Left cardiac atrium (tissue), 4 donors: ENCODE measurements around the gene AHI1. TPM values are rescaled to one million over a fixed set of nuclear protein-coding genes. Genes with fewer than 3 reads are reported as not detected.

Source experiments
- ATAC-seq, 2 donors: fragments of 200-7000 bp; cut with Tn5 transposase; one replicate each; pipeline ENCODE4 v1.9.1; 2020; ENCODE audit warnings: mild to moderate bottlenecking in 2 of 2, moderate library complexity in 2 of 2
- DNase-seq: peaks from one replicate; pipeline ENCODE4 v3.0.0-alpha.2; 2020
- intact Hi-C, 2 donors: fragments of 100-400 bp; cut with DNase I; formaldehyde crosslinking; loops; one replicate each; pipeline versions ENCODE4 v1.14.1 to v1.15.1; 2022 to 2023
- long read RNA-seq: library from polyadenylated mRNA; unstranded; transcript quantifications from one replicate; pipeline ENCODE4 v2.0.0, GENCODE V29; 2021
- total RNA-seq, 2 donors: library from RNA; stranded (reverse); fragmentation: NEBNext Ultra II Directional; extraction: Animal tissue kit (Norgen Biotek cat#: 25700); gene quantifications; one replicate each; pipeline ENCODE4 v1.2.1, GENCODE V29; 2021
- donor health status: DM: no; HTN: yes; CAD: no.
- donor health status: DM: no; HTN: yes; CAD: no; lungs with severe emphysema.
- donor health status: DM: yes; HTN: yes; CAD: no.
- donor health status: Dilated cardiomyopathy.

Gene AHI1
- 10 to 100 TPM; 13.1 to 18.0 TPM for total RNA-seq
- long read RNA-seq, partial matches to known transcripts = 4 of 7 reads
- long read RNA-seq, other reads (novel, unspliced or antisense) = 3 of 7 reads

DNA sequence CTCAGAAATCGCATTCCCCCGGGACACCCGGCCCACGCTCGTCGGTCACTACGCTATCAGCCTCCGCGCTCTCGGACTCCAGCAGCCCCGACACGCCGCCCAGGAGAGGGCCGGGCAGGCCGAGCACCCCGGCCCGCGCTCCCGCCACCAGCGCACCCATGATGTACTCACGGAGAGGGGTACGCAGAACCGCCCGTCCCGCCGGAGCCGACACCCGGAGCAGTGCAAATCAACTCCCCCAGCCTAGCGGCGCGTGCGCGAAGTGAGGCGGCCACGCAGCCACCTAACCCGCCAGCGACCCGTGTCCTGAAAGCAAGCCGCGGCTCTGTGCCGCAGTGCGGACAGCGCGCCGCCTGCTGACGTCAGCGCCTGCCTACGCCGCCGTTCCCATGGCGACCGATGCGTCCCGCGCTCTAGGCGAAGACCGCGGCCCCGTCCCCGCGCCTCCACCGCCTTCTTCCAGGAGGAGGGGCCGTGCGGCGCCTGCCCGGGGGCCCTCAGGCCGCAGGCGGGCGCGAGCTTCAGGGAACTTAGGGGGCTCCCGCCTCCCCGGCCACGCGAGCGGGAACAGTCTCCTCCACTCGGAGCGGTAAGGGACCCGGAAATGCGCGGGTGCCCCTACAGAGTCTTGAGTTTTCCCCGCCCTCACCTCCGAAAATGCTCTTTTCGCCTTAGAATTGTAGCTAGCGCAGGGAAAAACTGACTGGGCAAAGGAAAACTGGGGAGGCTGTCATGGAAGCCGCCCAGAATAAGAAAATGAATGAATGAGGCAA lies at the start of gene AHI1:
AHI1 (minus strand) TSS at position 329 of the 773 bp plus-strand sequence. CDS start 5,503 bp downstream, outside the sequence.
- intact Hi-C loops = no loop called here
- ATAC-seq (peak; percentile 97 to 98), DNase-seq (peak; percentile 97)

- intact Hi-C loops = loop anchor here in 1 of 2 donors (10.0 kb wide), 1 partner anchor 388 kb away; no protein-coding TSS in a partner anchor
- ATAC-seq = peak; percentile 59 to 77
Measured at GRCh38 chr6:135546680-135547418, 49.3 kb upstream of the AHI1 start.

GRCh38 chr6:135546206-135546605 lies 48.7 kb upstream of the AHI1 start:
- intact Hi-C loops = loop anchor here in 1 of 2 donors (10.0 kb wide), 1 partner anchor 389 kb away; no protein-coding TSS in a partner anchor
- no peak for DNase-seq
- ATAC-seq = peak in 1 of 2 donors; percentile 24

More at GRCh38 chr6:135546680-135547418, 49.3 kb upstream of the AHI1 start:
- DNase-seq = peak; percentile 44

- DNase-seq (no peak), ATAC-seq (peak in 1 of 2 donors; percentile 47)
- intact Hi-C loops = loop anchor here in 1 of 2 donors (10.0 kb wide), 1 partner anchor 394 kb away; no protein-coding TSS in a partner anchor
Measured at GRCh38 chr6:135540207-135540840, 42.8 kb upstream of the AHI1 start.

- DNase-seq (no peak), ATAC-seq (no peak)
- intact Hi-C loops = loop anchor here in 1 of 2 donors (2.0 to 10.0 kb wide), 2 partner anchors 687 to 777 kb away; no protein-coding TSS in a partner anchor
Measured at GRCh38 chr6:135537741-135538301, 40.3 kb upstream of the AHI1 start.

DNA sequence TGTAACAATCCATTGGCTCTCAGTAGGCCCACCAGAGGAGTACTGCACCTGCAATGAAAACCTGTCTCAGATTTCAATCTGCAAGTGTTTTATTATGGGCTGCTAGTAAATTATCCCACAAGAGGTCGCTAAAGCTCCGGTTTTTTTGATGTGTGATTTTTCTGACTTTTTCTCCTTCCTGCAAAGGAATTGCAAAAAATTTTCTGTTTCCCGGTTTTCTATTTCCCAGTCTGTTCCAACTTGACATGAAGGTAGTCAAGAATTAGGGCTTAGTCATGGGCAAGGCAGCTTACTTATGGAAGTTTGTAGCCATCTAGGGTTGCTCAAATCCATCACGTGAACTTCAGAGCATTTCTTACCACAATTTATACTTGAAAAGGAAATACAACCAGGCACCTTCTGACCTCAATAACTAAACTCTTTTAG lies 38.5 kb upstream of the AHI1 start:
- no peak for DNase-seq
- peak in 1 of 2 donors; percentile 75 for ATAC-seq
- intact Hi-C loops = loop anchor here in 1 of 2 donors (2.0 to 10.0 kb wide), 2 partner anchors 689 to 779 kb away; no protein-coding TSS in a partner anchor

DNA sequence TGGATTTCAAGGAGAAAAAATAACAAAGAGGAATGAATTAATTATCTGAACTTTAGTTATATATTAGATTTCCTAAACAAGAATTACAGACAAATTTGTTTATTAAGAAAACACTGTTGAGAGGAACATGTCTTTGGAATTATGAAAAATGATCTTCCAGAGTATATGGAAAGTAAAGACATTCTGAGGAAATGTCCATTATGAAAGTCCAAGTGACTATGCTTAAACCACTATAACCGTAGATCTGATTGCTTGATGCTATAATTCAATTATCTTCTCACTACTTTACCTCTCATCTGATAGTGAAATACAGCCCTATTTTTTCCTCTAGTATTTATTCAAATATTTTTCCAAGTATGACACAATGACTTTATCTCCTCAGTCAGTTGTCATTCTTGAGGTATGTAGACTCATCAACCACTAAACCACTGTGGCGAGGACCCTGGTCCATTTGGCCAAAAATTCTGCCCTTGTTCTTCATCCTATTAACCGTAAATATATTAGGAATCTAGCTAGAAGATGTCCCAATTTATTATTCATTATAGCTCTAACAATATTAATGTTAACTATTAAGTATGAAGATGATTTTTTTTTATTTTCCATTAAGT lies 37.3 kb upstream of the AHI1 start:
- DNase-seq (no peak), ATAC-seq (no peak)
- intact Hi-C loops = loop anchor here in 1 of 2 donors (10.0 kb wide), 1 partner anchor 780 kb away; no protein-coding TSS in a partner anchor

- no peak for DNase-seq
- intact Hi-C loops = loop anchor here in 1 of 2 donors (10.0 kb wide), 1 partner anchor 782 kb away; no protein-coding TSS in a partner anchor
- no peak for ATAC-seq
Measured at GRCh38 chr6:135532559-135532958, 35.0 kb upstream of the AHI1 start.

GRCh38 chr6:135531954-135532490 lies 34.5 kb upstream of the AHI1 start:
- ATAC-seq (no peak), DNase-seq (no peak)
- intact Hi-C loops = loop anchor here in 1 of 2 donors (10.0 kb wide), 1 partner anchor 783 kb away; no protein-coding TSS in a partner anchor

DNA sequence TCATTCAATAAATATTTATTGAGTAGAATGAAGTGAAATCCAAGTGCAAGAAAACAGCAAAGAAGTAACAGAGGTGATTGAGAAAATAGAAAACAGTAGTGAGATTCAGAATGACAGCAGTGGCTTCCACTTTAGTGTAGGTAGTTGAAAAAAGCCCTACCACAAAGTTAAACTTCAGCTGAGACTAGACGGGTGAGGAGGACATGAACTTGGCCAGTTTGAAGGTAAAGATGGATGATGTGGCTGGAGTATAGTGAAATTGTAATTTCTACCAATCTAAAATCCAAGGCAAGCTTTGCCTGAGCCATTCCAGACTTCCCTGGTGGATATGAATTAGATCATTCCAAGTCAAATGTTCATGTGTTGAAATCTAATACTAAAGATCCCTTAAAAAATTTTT lies 32.6 kb upstream of the AHI1 start:
- DNase-seq = no peak
- ATAC-seq = no peak
- intact Hi-C loops = loop anchor here in 1 of 2 donors (10.0 kb wide), 1 partner anchor 785 kb away; no protein-coding TSS in a partner anchor

DNA sequence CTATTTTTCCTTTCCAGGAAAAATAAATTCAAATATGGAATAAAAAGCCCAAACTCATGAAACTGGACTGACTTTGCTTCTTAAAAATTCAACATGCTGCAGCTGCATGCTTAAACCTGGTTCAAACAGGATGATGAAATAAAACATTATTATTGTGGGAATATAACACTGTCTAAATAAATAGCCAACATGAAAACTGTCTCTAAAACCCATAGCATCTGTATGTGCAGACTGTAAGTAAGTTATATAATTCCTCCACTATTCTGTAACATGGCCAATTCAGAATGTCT lies 30.4 kb upstream of the AHI1 start:
- intact Hi-C loops = no loop called here
- DNase-seq (no peak), ATAC-seq (no peak)

DNA sequence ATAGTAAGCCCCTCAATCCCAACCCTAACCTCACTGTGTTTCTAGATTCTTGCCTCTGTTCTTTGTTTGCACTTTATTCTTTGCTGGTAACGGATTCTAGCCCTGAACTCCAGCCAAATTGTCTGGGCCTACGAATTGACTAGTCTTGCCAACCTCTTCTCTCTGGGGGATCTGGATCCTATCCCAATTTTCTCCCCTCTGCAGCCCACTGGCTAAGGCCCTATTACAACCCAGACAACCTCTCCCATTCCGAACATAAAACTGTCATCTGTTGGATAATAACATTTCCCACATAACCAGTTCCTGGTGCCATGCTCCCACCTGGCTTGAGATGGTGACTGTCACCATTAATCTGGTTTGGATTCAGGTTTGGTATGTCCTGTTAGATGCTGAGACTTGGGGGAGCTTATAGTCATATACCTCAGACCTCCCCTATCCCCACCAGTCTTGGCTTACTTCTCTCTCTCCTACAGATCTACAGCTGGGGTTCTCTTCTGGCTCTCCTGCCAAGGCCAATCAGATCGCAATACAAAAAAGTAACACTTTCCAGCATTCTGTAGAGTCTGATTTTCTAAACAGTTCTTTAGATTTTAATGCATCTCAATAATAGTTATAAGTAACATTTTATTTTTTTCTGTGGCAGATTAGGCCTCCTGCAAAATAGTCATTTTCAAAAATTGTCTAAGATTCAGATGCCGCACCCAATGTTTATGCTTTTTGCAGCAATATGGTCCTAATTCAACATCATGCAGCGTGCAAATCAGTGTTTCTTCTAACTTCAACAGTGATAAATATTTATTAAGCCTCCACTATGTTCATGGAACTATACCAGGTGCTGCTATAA lies 29.8 kb upstream of the AHI1 start:
- no peak for DNase-seq
- no peak for ATAC-seq
- intact Hi-C loops = no loop called here

DNA sequence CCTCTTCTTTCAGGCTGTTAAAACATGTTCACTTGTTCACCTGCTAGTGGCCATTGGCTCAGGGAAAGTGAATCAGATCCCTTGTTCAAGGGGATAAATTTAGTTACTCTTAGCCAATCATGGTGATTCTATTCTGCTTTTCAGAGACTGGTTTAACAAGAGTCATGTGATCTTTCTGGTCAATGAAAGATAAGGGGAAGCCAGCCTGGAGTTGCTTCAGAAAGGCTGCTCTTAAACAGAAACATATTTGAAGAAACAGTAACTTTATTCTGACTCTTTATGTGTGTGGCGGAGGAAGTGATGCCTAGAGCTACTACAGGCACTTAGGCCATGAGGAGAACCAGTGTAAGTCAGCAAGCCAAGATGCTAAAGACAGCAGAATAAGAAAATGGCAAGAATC lies 28.1 kb upstream of the AHI1 start:
- no peak for ATAC-seq
- no peak for DNase-seq
- intact Hi-C loops = no loop called here

GRCh38 chr6:135522965-135523692 lies 25.6 kb upstream of the AHI1 start:
- no peak for DNase-seq
- intact Hi-C loops = no loop called here
- ATAC-seq = peak in 1 of 2 donors; percentile 52

DNA sequence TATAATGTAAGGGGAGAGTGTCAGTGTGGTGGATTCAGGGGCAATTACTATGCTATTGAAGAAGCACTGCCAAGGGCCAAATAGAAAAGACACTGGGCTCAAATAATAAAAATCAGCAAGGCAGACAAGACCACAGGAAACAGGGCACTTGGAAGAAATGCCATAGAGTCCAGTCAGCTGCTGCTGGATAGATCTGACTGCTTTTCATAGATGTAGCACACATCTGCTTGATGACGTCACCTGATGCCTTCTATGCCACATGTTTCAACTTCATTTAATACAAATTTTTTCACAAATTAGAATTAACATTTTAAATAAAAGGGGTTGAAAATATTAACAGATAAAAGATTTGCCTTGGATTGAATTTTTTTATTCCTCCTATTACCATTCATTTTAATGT lies 23.9 kb upstream of the AHI1 start:
- DNase-seq (no peak), ATAC-seq (no peak)
- intact Hi-C loops = no loop called here

DNA sequence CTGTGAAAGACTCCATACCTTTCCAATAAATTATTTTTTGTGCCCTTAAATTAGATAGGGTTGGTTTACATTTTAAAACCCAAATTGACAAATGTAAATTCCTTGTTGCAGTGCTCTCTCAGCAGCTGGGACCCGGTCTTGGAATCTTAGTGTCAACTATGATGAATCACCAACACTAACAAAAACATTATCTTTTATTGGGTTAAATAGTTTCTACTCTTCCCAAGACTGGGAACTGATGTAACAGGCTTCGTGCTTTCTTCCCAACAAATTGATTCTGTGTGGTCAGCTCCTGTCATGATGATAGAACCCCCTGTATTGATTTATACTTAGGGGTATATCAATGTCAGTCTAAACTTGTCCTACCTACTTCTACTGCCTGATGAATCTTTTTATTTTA lies 23.2 kb upstream of the AHI1 start:
- DNase-seq = no peak
- intact Hi-C loops = no loop called here
- no peak for ATAC-seq

- no peak for DNase-seq
- ATAC-seq = no peak
- intact Hi-C loops = no loop called here
Measured at GRCh38 chr6:135519348-135519747, 21.8 kb upstream of the AHI1 start.
